ENCODE results near the gene GPS1. TPM values are rescaled to one million over a fixed set of nuclear protein-coding genes. Genes with fewer than 3 reads are reported as not detected.

GPS1 gene
- total and polyA plus RNA-seq, 10 of the 15 experiments (the other 5 are each of a cell fraction or from before 2014, with no cell fraction given): 2.2 to 146 (median 77.7) TPM

- ChIA-PET CTCF (interaction anchor here (0.7 to 2.4 kb wide), 2 partner anchors 61 to 63 kb away, joined by 3 to 7 read pairs; partner anchors contain the start of gene DCXR), RAD21 (ENCODE audit: unreplicated experiment) (interaction anchor here (0.5 to 1.2 kb wide), 3 partner anchors 8 to 394 kb away, joined by 3 to 5 read pairs (median 4); partner anchors contain the start of gene DCXR), SMC1A (ENCODE audit: uncharacterized antibody, unreplicated experiment) (no interaction called here), POLR2A (interaction anchor here (0.5 to 2.3 kb wide), 10 partner anchors 8 to 431 kb away, joined by 3 to 9 read pairs (median 4); partner anchors contain the start of genes CENPX and LRRC45)
- H3K4me3 ChIP-seq: peak within 1 kb of the TSS; percentile 92
- BruUV-seq (replicated peaks): no TSS peak
- H3K36me3 ChIP-seq (ENCODE audit: control insufficient read depth in 2 of 2, insufficient read depth in 2 of 2, low read length in 1 of 2): peaks cover 5 to 21% of the 10 kb centered on the region in 2 experiments; a peak in 3 of 4 replicates
- H3K27me3 ChIP-seq (replicated peaks in 1 of 2; ENCODE audit: control insufficient read depth in 2 of 2, insufficient read depth in 2 of 2, low read length in 1 of 2): no peaks in the 10 kb centered on the region
- FAIRE-seq: peak; percentile 65
- H3K4me1 ChIP-seq (ENCODE audit: control insufficient read depth, insufficient read depth, low read length): peaks cover 17% of the 10 kb centered on the region
- peak within 1 kb of the TSS; percentile 92 for H2AFZ ChIP-seq (ENCODE audit: control insufficient read depth, low read depth, low read length)
- peak; percentile 87 for ATAC-seq
- peak; percentile 65 for DNase-seq (ENCODE audit: low read depth, low spot score)
- WGBS (ENCODE audit: insufficient coverage, insufficient replicate concordance, low lambda C conversion rate, missing lambda C conversion rate): under 1% methylated on average over 93 of the region's 124 CpGs
- in situ Hi-C loops (cut with MboI): no loop called here
- peak within 1 kb of the TSS; percentile 95 for H3K9ac ChIP-seq (ENCODE audit: control insufficient read depth, insufficient read depth, low read length)
- H3K4me2 ChIP-seq (ENCODE audit: control insufficient read depth, insufficient read depth): peak within 1 kb of the TSS; percentile 96
- no peaks in the 10 kb centered on the region for H3K9me3 ChIP-seq (replicated peaks; ENCODE audit: control insufficient read depth, insufficient read depth, low read length)
- H3K79me2 ChIP-seq (ENCODE audit: control insufficient read depth, insufficient read depth, low read length): peaks cover 47% of the 10 kb centered on the region
- no peaks in the 10 kb centered on the region; the same call in 1 of the 2 replicates for H4K20me1 ChIP-seq (ENCODE audit: control insufficient read depth, insufficient read depth)
- peak within 1 kb of the TSS; percentile 93 for H3K27ac ChIP-seq (ENCODE audit: control insufficient read depth, insufficient read depth)
- intact Hi-C loops (cut with micrococcal nuclease; ENCODE audit: unreplicated experiment): loop anchor here (1.0 to 5.0 kb wide), 3 partner anchors 46 to 237 kb away; partner anchors contain the start of genes DCXR, GPS1 and RFNG
- TF ChIP-seq CEBPZ (IDR thresholded peaks at IDR 0.05; ENCODE audit: low read depth, low read length): no peak
- TF ChIP-seq MTA2 (IDR thresholded peaks at IDR 0.05; ENCODE audit: low read depth): no peak
- no peak for TF ChIP-seq E2F8 (IDR thresholded peaks at IDR 0.05; ENCODE audit: low read depth, partially characterized antibody)
- peak; percentile 72; the same call in 1 of the 2 replicates for TF ChIP-seq CHD2 (IDR thresholded peaks at IDR 0.05; ENCODE audit: borderline replicate concordance, low read depth, low read length)
- TF ChIP-seq SMC3 (IDR thresholded peaks at IDR 0.05; ENCODE audit: borderline replicate concordance, low read length): no peak
- TF ChIP-seq, protein P1, sequence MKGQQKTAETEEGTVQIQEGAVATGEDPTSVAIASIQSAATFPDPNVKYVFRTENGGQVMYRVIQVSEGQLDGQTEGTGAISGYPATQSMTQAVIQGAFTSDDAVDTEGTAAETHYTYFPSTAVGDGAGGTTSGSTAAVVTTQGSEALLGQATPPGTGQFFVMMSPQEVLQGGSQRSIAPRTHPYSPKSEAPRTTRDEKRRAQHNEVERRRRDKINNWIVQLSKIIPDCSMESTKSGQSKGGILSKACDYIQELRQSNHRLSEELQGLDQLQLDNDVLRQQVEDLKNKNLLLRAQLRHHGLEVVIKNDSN (IDR thresholded peaks at IDR 0.05; ENCODE audit: borderline replicate concordance, extremely low read length, insufficient read depth, low read depth, low read length): peak; percentile 8
- peak; percentile 59 for TF ChIP-seq FOS (IDR thresholded peaks at IDR 0.05; ENCODE audit: borderline replicate concordance, extremely low read depth, insufficient read length)
- no peak for TF ChIP-seq JUNB (IDR thresholded peaks at IDR 0.05)
- TF ChIP-seq ZNF384 (IDR thresholded peaks at IDR 0.05; ENCODE audit: borderline replicate concordance, low read depth, low read length): no peak
- TF ChIP-seq NR2C2 (IDR thresholded peaks at IDR 0.05; ENCODE audit: borderline replicate concordance, control insufficient read depth, insufficient read length, low read depth): no peak
- no peak for TF ChIP-seq ASH2L (IDR thresholded peaks at IDR 0.05; ENCODE audit: borderline replicate concordance, low read depth)
These were observed 46.7 kb downstream of the GPS1 start, which contains the start of gene FASN for GRCh38 chr17:82098169-82098938. FASN (minus strand) TSS chr17:82098236; CDS start chr17:82096445, 1,791 bp downstream.
